Activated naive CD8-positive, alpha-beta T cell treated with anti-CD3 and anti-CD28 coated beads for 36 hours (primary cell): ENCODE measurements around the gene PRXL2A. TPM values are rescaled to one million over a fixed set of nuclear protein-coding genes. Genes with fewer than 3 reads are reported as not detected.

Experiments used
- DNase-seq: peaks from one replicate; pipeline ENCODE4 v3.0.0; 2021
- H3K27ac Mint-ChIP-seq: one replicate; pipeline ENCODE4 v1.8.0; 2022; ENCODE audit warnings: mild to moderate bottlenecking, moderate library complexity, mixed read lengths
- H3K27me3 Mint-ChIP-seq: one replicate; pipeline ENCODE4 v1.8.0; 2022; ENCODE audit warnings: mild to moderate bottlenecking, mixed read lengths
- H3K36me3 Mint-ChIP-seq: one replicate; pipeline ENCODE4 v1.8.0; 2021; ENCODE audit warnings: mild to moderate bottlenecking, mixed read lengths
- H3K4me1 Mint-ChIP-seq: one replicate; pipeline ENCODE4 v1.8.0; 2021; ENCODE audit warnings: mixed read lengths
- H3K4me3 Mint-ChIP-seq: one replicate; pipeline ENCODE4 v1.8.0; 2022; ENCODE audit warnings: mild to moderate bottlenecking, moderate library complexity, mixed read lengths
- H3K9me3 Mint-ChIP-seq: one replicate; pipeline ENCODE4 v1.8.0; 2022; ENCODE audit warnings: mixed read lengths
- total RNA-seq, 2 experiments: library from RNA; stranded (reverse); gene quantifications; one replicate each; pipeline ENCODE4 v1.2.3, GENCODE V29; 2021

PRXL2A gene
- total RNA-seq, 2 experiments from 2014 or later, result 23.3 to 24.5 TPM

DNA sequence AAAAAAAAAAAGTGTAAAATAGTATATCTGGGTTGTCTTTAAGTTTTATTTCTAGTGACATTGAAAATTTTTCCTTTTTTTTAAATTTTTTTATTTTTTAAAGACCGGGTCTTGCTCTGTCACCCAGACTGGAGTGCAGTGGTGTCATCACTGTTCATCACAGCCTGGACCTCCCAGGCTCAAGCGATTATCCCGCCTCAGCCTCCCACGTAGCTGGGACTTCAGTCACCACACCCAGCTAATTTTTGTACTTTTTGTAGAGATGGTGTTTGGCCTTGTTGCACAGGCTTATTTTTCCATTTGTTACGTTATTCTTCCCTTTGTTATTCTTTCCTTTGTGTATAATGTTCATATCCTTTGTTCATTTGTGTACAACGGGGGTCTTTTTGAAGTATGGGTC lies 75.9 kb downstream of the PRXL2A start:
- Mint-ChIP-seq H3K4me1 (peaks cover 77% of the 10 kb centered on the region), H3K36me3 (peaks cover 49% of the 10 kb centered on the region), H3K4me3 (peak overlapping the region; percentile 9), H3K9me3 (peaks cover 1% of the 10 kb centered on the region), H3K27ac (peak overlapping the region; percentile 96), H3K27me3 (no peaks in the 10 kb centered on the region)
- DNase-seq, result no peak

DNA sequence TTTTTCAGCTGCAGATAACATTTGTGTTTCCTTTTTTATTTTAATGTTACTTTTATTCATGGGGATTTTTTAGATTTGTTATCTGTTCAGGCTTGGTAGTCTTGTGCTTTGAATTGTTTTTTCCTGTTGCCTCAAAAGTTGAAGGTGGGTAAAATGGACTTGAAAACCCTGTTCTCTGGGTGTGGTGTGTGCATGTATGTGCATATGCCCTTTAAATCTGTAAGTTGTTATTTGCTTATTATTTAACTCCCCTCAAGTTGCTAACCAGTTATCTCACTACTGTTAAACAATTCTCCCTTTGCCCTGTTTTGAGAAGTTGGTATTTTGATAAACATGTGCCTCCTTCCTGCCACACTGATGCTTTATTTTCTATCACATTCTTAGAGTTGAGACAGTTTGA lies 76.3 kb downstream of the PRXL2A start:
- Mint-ChIP-seq H3K27ac (peak overlapping the region; percentile 96), H3K27me3 (no peaks in the 10 kb centered on the region), H3K4me1 (peaks cover 81% of the 10 kb centered on the region), H3K36me3 (peaks cover 51% of the 10 kb centered on the region), H3K9me3 (peaks cover 1% of the 10 kb centered on the region), H3K4me3 (peak overlapping the region; percentile 54)
- DNase-seq, result no peak

DNA sequence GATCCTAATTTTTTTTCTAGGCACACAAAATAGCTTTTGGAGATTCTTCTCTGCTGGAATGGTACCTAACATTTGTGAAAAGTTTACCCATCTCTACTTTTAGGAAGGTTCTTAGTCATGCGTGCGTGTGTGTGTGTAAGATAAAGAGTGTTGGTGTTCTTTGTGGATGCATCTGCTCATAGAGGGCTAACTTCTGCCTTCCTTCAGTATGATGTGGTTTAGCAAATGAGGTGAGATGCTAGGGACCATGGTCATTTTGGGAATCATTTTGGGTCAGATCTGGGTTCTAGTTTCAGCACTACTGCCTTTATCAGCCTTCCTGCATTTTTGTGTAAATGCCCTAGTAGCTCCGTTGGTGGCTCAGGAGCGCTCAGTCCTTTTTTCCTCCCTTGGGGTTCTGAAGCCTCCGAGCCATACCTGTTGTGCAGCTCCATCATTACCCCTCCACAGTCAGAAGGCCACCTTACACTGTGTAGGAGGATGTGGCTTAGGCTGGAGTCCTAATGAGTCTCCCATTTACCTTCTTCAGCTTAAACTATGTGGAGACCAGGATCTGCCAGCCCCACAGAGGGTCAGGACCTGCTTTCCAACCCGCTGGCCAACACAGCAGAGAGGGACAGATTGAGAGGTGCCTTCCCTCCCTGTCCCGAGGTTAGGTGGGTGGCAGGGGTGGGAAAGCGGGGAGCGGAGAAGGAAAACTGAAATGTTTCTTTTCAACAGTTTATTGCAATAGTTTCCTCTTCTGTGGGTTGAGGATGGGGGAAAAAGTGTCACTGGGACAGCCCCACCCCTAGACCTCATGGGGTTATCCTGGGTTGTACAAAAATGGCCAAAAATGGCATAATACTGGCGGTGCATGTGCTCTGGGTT lies 77.0 kb downstream of the PRXL2A start:
- Mint-ChIP-seq H3K4me1 (peaks cover 87% of the 10 kb centered on the region), H3K4me3 (peak overlapping the region; percentile 54), H3K27ac (peak overlapping the region; percentile 96), H3K27me3 (no peaks in the 10 kb centered on the region), H3K9me3 (peaks cover 1% of the 10 kb centered on the region), H3K36me3 (peaks cover 52% of the 10 kb centered on the region)
- DNase-seq, result no peak

DNA sequence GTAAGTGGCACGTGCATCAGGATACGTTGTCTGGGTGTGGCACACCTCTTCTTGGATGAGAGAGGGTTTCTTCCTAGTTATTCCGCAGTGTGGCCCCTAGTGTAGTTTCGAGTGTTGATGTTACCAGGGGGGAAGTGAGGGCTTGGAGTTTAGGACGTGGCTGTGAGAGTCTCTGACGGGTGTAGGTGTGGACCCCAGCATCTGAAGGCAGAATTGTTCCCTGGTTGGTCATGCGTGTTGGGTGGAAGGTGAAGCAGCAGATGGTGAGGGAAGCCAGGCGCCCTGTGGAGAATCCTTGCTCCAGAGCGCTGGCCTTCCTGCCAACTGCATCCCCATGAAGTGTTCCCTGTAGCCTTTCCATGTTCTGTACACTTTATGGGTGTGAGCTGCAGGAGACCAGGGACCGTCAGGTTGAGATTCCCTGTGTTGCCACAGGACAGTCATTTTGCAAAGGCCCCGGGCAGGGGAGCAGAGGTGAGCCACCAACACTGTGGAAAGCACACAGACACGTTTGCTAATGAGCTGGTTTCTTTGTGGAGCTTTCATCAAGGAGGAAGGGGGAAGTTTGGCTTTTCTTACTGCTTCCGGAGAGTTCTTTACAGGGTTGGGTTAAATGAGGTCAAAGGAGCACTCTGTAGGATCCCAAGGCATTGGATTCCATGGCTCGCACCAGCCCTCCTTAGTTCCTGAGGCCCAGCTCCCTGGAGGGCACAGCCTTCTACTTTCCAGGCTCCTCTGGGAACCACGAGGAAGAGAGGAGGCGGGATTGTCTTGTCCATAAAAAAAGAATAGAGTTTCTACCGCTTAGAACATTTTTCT lies 77.8 kb downstream of the PRXL2A start:
- Mint-ChIP-seq H3K4me3 (peak overlapping the region; percentile 54), H3K36me3 (peaks cover 53% of the 10 kb centered on the region), H3K27ac (peak overlapping the region; percentile 96), H3K9me3 (no peaks in the 10 kb centered on the region), H3K27me3 (no peaks in the 10 kb centered on the region), H3K4me1 (peaks cover 90% of the 10 kb centered on the region)
- DNase-seq, result no peak

Other genes starting within 250 kb of the PRXL2A start
- gene ANXA11, start 203.0 kb upstream of the PRXL2A start, total RNA-seq, result 100 to 1,000 TPM; 181 to 191 TPM
- gene MAT1A, start 118.9 kb upstream of the PRXL2A start, total RNA-seq, result not detected
- gene DYDC1, start 51.8 kb upstream of the PRXL2A start, total RNA-seq, result not detected
- gene DYDC2, start 51.8 kb upstream of the PRXL2A start, total RNA-seq, result under 1 TPM in 1 of 2 experiments, not detected in 1; 0.42 TPM
- gene TSPAN14, start 45.8 kb downstream of the PRXL2A start, total RNA-seq, result 10 to 100 TPM; 39.6 to 40.4 TPM
- under 1 TPM; 0.08 to 0.18 TPM for gene SH2D4B, start 129.4 kb downstream of the PRXL2A start, total RNA-seq